Stomach smooth muscle (tissue), 2 donors: ENCODE measurements around the gene IGFN1.
"Not testable (repeated sequence)": the region's sequence is repeated elsewhere in the genome, so short reads cannot be mapped to it uniquely, and the experiment has no call there.

ENCODE experiments used
- H3K27ac ChIP-seq: one replicate; pipeline ENCODE4 v1.7.0; 2013; ENCODE audit warnings: mild to moderate bottlenecking, low read length, inconsistent platforms
- H3K27me3 ChIP-seq, 2 donors: one replicate each; pipeline ENCODE4 v1.7.0; 2013; ENCODE audit warnings: low read length in 2 of 2; ENCODE audit not compliant: insufficient read depth in 2 of 2, control insufficient read depth in 1 of 2
- H3K36me3 ChIP-seq, 2 donors: one replicate each; pipeline ENCODE4 v1.7.0; 2013; ENCODE audit warnings: low read length in 2 of 2; ENCODE audit not compliant: control insufficient read depth in 2 of 2, insufficient read depth in 2 of 2
- H3K4me1 ChIP-seq: one replicate; pipeline ENCODE4 v1.7.0; 2013; ENCODE audit warnings: low read length; ENCODE audit not compliant: control insufficient read depth, insufficient read depth
- H3K4me3 ChIP-seq, 2 donors: one replicate each; pipeline ENCODE4 v1.7.0; 2013; ENCODE audit warnings: low read length in 2 of 2
- H3K9ac ChIP-seq, 2 donors: one replicate each; pipeline ENCODE4 v1.7.0; 2013; ENCODE audit warnings: low read length in 2 of 2, mild to moderate bottlenecking in 1 of 2
- H3K9me3 ChIP-seq, 2 donors: one replicate each; pipeline ENCODE4 v1.7.0; 2013; ENCODE audit warnings: low read length in 2 of 2; ENCODE audit not compliant: control insufficient read depth in 2 of 2
- donor health status: healthy.
- donor health status: Pancreatic carcinoma.

IGFN1 gene

GRCh38 chr1:201251411-201251810, 60.8 kb downstream of the IGFN1 start:
- no peaks in the 10 kb centered on the region for H3K9me3 ChIP-seq
- H3K27ac ChIP-seq: no peak overlapping the region
- H3K9ac ChIP-seq: no peak overlapping the region
- H3K27me3 ChIP-seq: peaks cover 3% of the 10 kb centered on the region in 2 donors
- H3K36me3 ChIP-seq: no peaks in the 10 kb centered on the region
- H3K4me1 ChIP-seq: peaks cover 2% of the 10 kb centered on the region
- H3K4me3 ChIP-seq: no peak overlapping the region

- H3K27ac ChIP-seq: no peak overlapping the region
Measured at GRCh38 chr1:201251851-201252430, 61.3 kb downstream of the IGFN1 start.

GRCh38 chr1:201252944-201253371, 62.3 kb downstream of the IGFN1 start:
- no peak overlapping the region for H3K9ac ChIP-seq
- no peaks in the 10 kb centered on the region for H3K9me3 ChIP-seq
- H3K27ac ChIP-seq: no peak overlapping the region
- no peaks in the 10 kb centered on the region for H3K36me3 ChIP-seq
- peaks cover 3% of the 10 kb centered on the region in 2 donors for H3K27me3 ChIP-seq
- peaks cover 2% of the 10 kb centered on the region for H3K4me1 ChIP-seq
- H3K4me3 ChIP-seq: no peak overlapping the region

More at GRCh38 chr1:201251851-201252430, 61.3 kb downstream of the IGFN1 start:
- Histone ChIP-seq H3K4me1 (peaks cover 2% of the 10 kb centered on the region), H3K36me3 (no peaks in the 10 kb centered on the region), H3K9ac (no peak overlapping the region), H3K4me3 (no peak overlapping the region), H3K9me3 (no peaks in the 10 kb centered on the region), H3K27me3 (peaks cover 3% of the 10 kb centered on the region in 2 donors)

GRCh38 chr1:201253411-201253810, 62.8 kb downstream of the IGFN1 start:
- Histone ChIP-seq H3K36me3 (no peaks in the 10 kb centered on the region), H3K27ac (no peak overlapping the region), H3K9ac (no peak overlapping the region), H3K27me3 (peaks cover 3% of the 10 kb centered on the region in 2 donors), H3K9me3 (no peaks in the 10 kb centered on the region), H3K4me3 (no peak overlapping the region), H3K4me1 (peaks cover 2% of the 10 kb centered on the region)

GRCh38 chr1:201253906-201254624, 63.4 kb downstream of the IGFN1 start:
- Histone ChIP-seq H3K27ac (no peak overlapping the region), H3K4me3 (no peak overlapping the region), H3K27me3 (peaks cover 3 to 4% of the 10 kb centered on the region in 2 donors), H3K9me3 (no peaks in the 10 kb centered on the region), H3K4me1 (peaks cover 2% of the 10 kb centered on the region), H3K9ac (no peak overlapping the region), H3K36me3 (no peaks in the 10 kb centered on the region)

GRCh38 chr1:201254625-201255478, 64.2 kb downstream of the IGFN1 start:
- Histone ChIP-seq H3K27me3 (peaks cover 9 to 10% of the 10 kb centered on the region in 2 donors), H3K4me3 (no peak overlapping the region), H3K9me3 (no peaks in the 10 kb centered on the region), H3K27ac (no peak overlapping the region), H3K36me3 (no peaks in the 10 kb centered on the region), H3K4me1 (peaks cover 4% of the 10 kb centered on the region), H3K9ac (no peak overlapping the region)

GRCh38 chr1:201255479-201256362, 65.1 kb downstream of the IGFN1 start:
- Histone ChIP-seq H3K27me3 (peaks cover 14% of the 10 kb centered on the region in 2 donors), H3K4me1 (peaks cover 7% of the 10 kb centered on the region)

GRCh38 chr1:201258132-201258531, 67.5 kb downstream of the IGFN1 start:
- H3K4me1 ChIP-seq, H3K9ac ChIP-seq, H3K4me3 ChIP-seq, H3K27ac ChIP-seq, H3K36me3 ChIP-seq, H3K9me3 ChIP-seq: not testable (repeated sequence)
- peaks cover 14 to 17% of the 10 kb centered on the region in 2 donors for H3K27me3 ChIP-seq

More at GRCh38 chr1:201255479-201256362, 65.1 kb downstream of the IGFN1 start:
- no peaks in the 10 kb centered on the region for H3K9me3 ChIP-seq
- no peak overlapping the region for H3K4me3 ChIP-seq
- H3K9ac ChIP-seq: no peak overlapping the region
- no peaks in the 10 kb centered on the region for H3K36me3 ChIP-seq
- H3K27ac ChIP-seq: no peak overlapping the region

- Histone ChIP-seq H3K36me3 (no peaks in the 10 kb centered on the region), H3K27me3 (peaks cover 14 to 17% of the 10 kb centered on the region in 2 donors), H3K4me3 (no peak overlapping the region), H3K4me1 (peaks cover 7% of the 10 kb centered on the region), H3K9ac (no peak overlapping the region), H3K9me3 (no peaks in the 10 kb centered on the region), H3K27ac (no peak overlapping the region)
Measured at GRCh38 chr1:201258763-201259230, 68.2 kb downstream of the IGFN1 start.
